Hair follicle dermal papilla cell (primary cell): ENCODE measurements around the gene THAP12. TPM values are rescaled to one million over a fixed set of nuclear protein-coding genes. Genes with fewer than 3 reads are reported as not detected.

ENCODE experiments used
- small RNA-seq: library from RNA; depleted of rRNA; stranded (forward); fragments of <200 nt; gene quantifications from one replicate; pipeline ENCODE3, GENCODE V24; 2012
- total RNA-seq: library from RNA; depleted of rRNA; stranded (reverse); fragments of >200 nt; gene quantifications from 2 replicates; pipeline ENCODE4 v1.2.3, GENCODE V29; 2012

THAP12 gene, protein sequence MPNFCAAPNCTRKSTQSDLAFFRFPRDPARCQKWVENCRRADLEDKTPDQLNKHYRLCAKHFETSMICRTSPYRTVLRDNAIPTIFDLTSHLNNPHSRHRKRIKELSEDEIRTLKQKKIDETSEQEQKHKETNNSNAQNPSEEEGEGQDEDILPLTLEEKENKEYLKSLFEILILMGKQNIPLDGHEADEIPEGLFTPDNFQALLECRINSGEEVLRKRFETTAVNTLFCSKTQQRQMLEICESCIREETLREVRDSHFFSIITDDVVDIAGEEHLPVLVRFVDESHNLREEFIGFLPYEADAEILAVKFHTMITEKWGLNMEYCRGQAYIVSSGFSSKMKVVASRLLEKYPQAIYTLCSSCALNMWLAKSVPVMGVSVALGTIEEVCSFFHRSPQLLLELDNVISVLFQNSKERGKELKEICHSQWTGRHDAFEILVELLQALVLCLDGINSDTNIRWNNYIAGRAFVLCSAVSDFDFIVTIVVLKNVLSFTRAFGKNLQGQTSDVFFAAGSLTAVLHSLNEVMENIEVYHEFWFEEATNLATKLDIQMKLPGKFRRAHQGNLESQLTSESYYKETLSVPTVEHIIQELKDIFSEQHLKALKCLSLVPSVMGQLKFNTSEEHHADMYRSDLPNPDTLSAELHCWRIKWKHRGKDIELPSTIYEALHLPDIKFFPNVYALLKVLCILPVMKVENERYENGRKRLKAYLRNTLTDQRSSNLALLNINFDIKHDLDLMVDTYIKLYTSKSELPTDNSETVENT
- total RNA-seq: 43.2 and 48.4 TPM in 2 replicates

DNA sequence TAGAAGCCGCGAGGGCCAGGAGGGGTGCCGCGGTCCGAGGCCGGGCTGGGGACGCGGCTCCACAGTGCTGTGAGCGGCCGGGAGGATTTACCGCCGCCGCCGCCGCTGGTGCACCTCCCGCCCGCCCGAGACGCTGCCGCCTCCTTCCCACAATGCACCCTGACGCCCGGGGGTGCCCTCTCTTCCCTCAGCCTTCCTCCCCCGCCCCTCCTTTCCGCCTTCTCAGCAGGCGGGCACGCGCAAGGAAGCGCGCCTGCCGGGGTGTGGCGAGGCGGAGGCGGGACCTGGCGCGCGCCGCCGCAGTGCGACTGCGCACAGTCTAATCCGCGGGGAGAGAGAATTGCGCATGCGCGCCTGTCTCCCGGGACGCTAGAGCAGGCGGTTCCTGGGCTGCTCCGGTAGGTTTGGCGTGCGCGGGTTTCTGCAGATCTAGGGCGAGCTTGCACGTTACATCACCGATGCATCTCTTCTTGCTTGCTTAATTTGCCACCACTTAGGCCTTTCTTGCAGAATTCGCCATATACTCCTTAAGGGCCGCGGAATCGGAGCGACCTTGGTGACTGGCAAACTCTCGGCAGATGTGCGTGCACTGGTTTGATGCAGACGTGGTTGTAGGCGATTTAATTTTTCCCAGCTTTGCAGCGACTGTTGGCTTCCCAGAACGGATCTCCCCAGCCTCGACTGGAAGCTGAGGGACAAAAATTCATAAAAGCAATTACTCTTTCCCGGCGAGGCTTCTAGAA lies at the start of gene THAP12, which contains the start of gene GVQW3:
THAP12 (minus strand) TSS at position 156 of the 743 bp plus-strand sequence. CDS start 296 bp downstream, outside the sequence.
GVQW3 (plus strand) TSS at position 347 of the 743 bp plus-strand sequence. CDS start 506 bp downstream, outside the sequence.

Small RNAs within 50 kb of the gene (small RNA-seq; reads per million reads assigned to genes)
- gene RF00019: not detected

Other genes starting within 250 kb of the THAP12 start
- 12.9 and 40.7 TPM in 2 replicates for gene WNT11, start 174.6 kb downstream of the THAP12 start, total RNA-seq
- gene GVQW3, start 191 bp upstream of the THAP12 start, total RNA-seq: 1.8 and 1.9 TPM in 2 replicates
- 14.8 and 20.1 TPM in 2 replicates for gene EMSY, start 63.9 kb upstream of the THAP12 start, total RNA-seq